NCI-H187 treated with DMSO at 0.1 percent for 48 hours (cell line): ENCODE results near the gene RNF217.

ENCODE experiments used
- DNase-seq: peaks from one replicate; lab custom pipeline; 2025; lab: John Stamatoyannopoulos, UW

Gene RNF217

DNA sequence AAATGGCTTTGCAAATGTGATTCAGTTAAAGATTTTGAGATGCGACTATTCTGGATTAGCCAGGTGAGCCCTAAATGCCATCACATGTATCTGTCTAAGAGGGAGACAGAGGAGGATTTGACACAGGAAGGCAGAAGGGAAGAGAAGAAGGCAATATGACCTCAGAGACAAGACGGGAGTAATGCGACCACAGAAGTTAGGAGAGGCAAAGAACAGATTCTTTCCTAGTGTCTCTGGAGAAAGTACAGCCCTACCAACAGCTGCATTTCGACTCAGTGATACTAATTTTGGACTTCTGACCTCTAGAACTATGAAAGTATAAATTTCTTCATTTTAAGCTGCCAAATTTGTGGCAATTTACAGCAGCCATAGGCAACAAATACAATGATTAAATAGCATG, 167.1 kb downstream of the RNF217 start:
- no peak for DNase-seq

GRCh38 chr6:125132058-125132457, 169.8 kb downstream of the RNF217 start:
- no peak for DNase-seq

- no peak for DNase-seq
These were observed 174.1 kb downstream of the RNF217 start for GRCh38 chr6:125136378-125136777.

DNA sequence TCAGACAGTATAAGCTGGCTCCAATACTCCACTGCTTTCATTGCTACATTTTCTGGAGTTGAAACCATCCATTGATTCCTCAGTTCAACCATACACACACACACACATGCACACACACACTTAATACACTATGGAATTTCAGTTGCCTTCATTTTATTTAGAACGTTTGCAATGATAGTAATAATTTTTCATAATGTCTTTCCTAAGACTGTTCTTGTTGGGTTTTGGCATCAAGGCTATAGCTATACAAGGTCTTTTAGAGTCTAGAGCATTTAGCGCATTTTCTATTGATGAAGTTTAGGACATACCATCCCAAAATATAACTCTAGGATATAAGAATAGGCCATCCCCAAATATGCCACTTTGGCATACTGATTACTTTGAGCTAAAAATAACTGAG, 175.8 kb downstream of the RNF217 start:
- no peak for DNase-seq

DNA sequence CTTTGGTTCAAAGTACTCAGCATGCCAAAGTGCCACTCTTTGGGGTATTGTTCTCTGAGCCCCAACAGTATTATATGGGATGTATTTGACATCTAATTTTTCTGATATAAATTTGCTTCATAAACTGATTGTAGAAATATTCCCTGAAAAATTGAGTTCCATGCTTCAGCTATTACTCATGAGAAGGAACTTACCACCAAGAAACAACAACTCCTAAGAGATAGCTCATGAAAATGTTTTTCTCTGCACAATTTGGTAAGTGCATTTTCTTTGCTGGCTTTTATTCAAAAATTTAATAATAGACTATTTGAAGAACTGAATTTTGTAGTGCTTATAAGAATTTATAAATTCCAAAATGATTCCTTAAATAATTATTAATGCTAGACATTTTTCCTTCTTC, 178.6 kb downstream of the RNF217 start:
- DNase-seq = no peak
